Lower lobe of right lung (tissue), 2 donors: Measurements from ENCODE around the gene ULBP2. TPM values are rescaled to one million over a fixed set of nuclear protein-coding genes. Genes with fewer than 3 reads are reported as not detected.
A peak's percentile ranks its signal among the peaks of the same experiment; 100 is the strongest.
"Not testable (repeated sequence)": the region's sequence is repeated elsewhere in the genome, so short reads cannot be mapped to it uniquely, and the experiment has no call there.

ENCODE experiments used
- ATAC-seq, 2 donors: fragments of 200-7000 bp; cut with Tn5 transposase; one replicate each; pipeline ENCODE4 v1.9.1; 2020 to 2022; ENCODE audit warnings: mild to moderate bottlenecking in 2 of 2, moderate library complexity in 2 of 2
- DNase-seq: peaks from one replicate; pipeline ENCODE4 v3.0.0-alpha.2; 2020
- H3K27ac ChIP-seq: fragments of 200-600 bp; one replicate; pipeline ENCODE4 v1.8.0; 2022
- H3K27me3 ChIP-seq: fragments of 200-600 bp; one replicate; pipeline ENCODE4 v1.8.0; 2022; ENCODE audit warnings: low read depth
- H3K36me3 ChIP-seq: fragments of 200-600 bp; one replicate; pipeline ENCODE4 v1.8.0; 2022; ENCODE audit warnings: mild to moderate bottlenecking
- H3K4me1 ChIP-seq: fragments of 200-600 bp; one replicate; pipeline ENCODE4 v1.8.0; 2022
- H3K4me3 ChIP-seq: fragments of 200-600 bp; one replicate; pipeline ENCODE4 v1.8.0; 2022; ENCODE audit warnings: mild to moderate bottlenecking
- H3K9me3 ChIP-seq: fragments of 200-600 bp; one replicate; pipeline ENCODE4 v1.8.0; 2022
- intact Hi-C: fragments of 100-400 bp; cut with DNase I; formaldehyde crosslinking; loops from one replicate; pipeline ENCODE4 v1.11.0; 2022
- total RNA-seq: library from RNA; stranded (reverse); fragmentation: NEBNext Ultra II Directional; extraction: Animal tissue kit (Norgen Biotek cat#: 25700); gene quantifications from one replicate; pipeline ENCODE4 v1.2.1, GENCODE V29; 2021
- TF ChIP-seq, protein P1 (sequence below): fragments of 200-600 bp; IDR thresholded peaks from one replicate; pipeline ENCODE4 v1.8.0; 2022; ENCODE audit warnings: antibody characterized with exemption, mild to moderate bottlenecking
- donor health status: DM: no; HTN: yes; CAD: no; lungs with severe emphysema.

The ULBP2 gene
- total RNA-seq, 1 donor from 2014 or later = 2.2 TPM

DNA sequence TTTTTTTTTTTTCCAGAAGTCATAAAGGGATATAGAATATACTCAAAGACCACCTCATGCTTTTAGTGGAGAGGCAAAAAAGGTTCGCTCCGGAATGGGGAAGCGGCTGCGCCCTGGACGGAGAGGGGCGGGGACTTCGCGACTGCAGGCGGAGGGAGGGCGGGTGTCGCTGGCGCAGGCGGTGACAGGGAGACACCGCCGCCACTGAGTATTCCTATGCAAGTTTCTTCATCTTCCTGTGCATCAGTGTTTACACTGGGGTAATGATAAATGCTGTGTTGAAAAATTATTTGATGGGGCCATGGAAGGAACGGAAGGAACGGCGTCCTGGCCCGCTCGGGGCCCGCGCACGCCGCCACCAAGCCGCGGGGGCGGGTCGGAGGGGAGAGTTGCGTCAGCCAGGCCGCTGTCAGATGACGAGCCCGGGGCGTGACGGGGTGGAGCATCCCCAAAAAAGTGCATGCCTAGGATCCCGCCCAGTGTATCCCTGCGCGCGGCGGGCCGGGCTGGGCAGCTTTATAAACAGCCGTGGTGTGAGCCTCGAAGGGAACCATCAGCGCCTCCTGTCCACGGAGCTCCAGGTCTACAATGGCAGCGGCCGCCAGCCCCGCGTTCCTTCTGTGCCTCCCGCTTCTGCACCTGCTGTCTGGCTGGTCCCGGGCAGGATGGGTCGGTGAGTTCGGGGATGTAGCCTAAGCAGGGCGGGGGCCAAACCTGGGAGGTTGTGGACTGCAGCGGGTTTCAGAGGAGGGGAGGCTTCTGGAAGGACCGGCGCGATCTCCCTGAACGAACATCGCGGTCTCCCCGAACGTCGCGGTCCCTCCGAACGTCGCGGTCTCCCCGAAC is 21.9 kb downstream of the ULBP2 start, which contains the start of gene ULBP1:
Gene ULBP1, plus strand, starts transcription at position 482 of the 846 bp plus-strand sequence. Its CDS starts 107 bp downstream, at position 589.
- ATAC-seq = peak; percentile 92
- H3K9me3 ChIP-seq = no peaks in the 10 kb centered on the region
- TF ChIP-seq, protein P1, sequence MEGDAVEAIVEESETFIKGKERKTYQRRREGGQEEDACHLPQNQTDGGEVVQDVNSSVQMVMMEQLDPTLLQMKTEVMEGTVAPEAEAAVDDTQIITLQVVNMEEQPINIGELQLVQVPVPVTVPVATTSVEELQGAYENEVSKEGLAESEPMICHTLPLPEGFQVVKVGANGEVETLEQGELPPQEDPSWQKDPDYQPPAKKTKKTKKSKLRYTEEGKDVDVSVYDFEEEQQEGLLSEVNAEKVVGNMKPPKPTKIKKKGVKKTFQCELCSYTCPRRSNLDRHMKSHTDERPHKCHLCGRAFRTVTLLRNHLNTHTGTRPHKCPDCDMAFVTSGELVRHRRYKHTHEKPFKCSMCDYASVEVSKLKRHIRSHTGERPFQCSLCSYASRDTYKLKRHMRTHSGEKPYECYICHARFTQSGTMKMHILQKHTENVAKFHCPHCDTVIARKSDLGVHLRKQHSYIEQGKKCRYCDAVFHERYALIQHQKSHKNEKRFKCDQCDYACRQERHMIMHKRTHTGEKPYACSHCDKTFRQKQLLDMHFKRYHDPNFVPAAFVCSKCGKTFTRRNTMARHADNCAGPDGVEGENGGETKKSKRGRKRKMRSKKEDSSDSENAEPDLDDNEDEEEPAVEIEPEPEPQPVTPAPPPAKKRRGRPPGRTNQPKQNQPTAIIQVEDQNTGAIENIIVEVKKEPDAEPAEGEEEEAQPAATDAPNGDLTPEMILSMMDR = peak; percentile 20
- intact Hi-C loops = no loop called here
- peaks cover 49% of the 10 kb centered on the region for H3K27me3 ChIP-seq
- H3K27ac ChIP-seq = peak within 1 kb of the TSS; percentile 56
- peak; percentile 92 for DNase-seq
- peaks cover 25% of the 10 kb centered on the region for H3K4me1 ChIP-seq
- peak within 1 kb of the TSS; percentile 64 for H3K4me3 ChIP-seq
- no peaks in the 10 kb centered on the region for H3K36me3 ChIP-seq

DNA sequence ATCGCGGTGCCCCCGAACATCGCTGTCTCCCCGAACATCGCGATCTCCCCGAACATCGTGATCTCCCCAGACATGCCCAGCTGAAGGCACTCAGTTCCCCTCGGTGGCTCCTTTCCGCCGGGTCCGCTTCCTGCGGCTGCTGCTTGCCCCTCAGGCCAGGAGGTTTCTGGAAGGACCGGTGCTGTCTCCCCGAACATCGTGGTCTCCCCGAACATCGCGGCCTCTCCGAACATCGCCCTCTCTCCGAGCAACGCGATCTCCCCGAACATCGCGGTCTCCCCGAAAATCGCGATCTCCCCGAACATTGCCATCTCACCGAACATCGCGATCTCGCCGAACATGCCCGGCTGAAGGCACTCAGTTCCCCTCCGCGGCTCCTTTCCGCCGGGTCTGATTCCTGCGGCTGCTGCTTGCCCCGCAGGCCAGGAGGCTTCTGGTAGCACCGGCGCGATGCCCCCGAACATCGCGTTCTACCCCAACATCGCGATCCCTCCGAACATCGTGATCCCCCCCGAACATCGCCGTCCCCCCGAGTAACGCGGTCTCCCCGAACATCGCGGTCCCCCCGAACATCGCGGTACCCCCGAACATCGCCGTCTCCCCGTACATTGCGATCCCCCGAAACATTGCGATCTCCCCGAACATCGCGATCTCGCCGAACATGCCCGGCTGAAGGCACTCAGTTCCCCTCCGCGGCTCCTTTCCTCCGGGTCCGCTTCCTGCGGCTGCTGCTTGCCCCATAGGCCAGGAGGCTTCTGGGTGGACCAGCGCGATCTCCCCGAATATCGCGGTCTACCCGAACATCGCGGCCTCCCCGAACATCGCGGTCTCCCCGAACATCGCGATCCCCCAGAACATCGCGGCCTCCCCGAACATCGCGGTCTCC is 22.7 kb downstream of the ULBP2 start:
- DNase-seq = no peak
- H3K4me3 ChIP-seq = peak overlapping the region; percentile 64
- peaks cover 49% of the 10 kb centered on the region for H3K27me3 ChIP-seq
- intact Hi-C loops = no loop called here
- H3K27ac ChIP-seq = peak overlapping the region; percentile 56
- no peaks in the 10 kb centered on the region for H3K36me3 ChIP-seq
- no peaks in the 10 kb centered on the region for H3K9me3 ChIP-seq
- peak in 1 of 2 donors; percentile 13 for ATAC-seq
- H3K4me1 ChIP-seq = peaks cover 25% of the 10 kb centered on the region
- TF ChIP-seq, protein P1 = no peak

DNA sequence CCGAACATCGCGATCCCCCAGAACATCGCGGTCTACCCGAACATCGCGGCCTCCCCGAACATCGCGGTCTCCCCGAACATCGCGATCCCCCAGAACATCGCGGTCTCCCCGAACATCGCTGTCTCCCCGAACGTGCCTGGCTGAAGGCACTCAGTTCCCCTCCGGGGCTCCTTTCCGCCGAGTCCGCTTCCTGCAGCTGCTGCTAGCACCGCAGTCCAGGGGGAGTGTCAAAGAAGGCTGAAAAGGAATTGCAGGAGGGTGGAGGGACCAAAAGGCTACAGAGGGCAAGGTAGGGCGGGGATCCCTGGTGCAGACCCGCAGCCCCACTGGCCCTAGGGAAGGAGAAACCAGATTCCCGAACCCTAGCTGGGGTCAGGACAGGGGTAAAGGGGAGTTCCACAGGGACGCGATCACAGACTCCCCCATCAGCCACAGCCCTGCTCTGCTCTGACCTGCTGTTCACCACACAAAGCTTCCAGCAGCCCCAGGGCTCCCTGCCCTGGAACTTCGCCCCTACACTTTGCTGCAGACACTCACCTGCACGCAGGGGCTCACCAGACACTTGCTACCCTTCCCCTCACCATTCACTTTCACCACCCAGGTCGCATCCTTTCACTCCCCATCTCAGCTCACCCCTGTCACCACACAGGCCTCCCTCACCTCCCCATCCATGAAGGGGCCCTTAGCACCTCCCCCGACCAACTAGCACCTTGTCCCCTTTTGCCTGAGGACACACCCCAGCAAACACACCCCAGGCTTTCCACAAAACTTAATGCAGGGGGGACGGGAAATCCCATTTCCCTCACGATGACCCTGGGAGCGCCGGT is 23.6 kb downstream of the ULBP2 start:
- DNase-seq (no peak), ATAC-seq (peak in 1 of 2 donors; percentile 2)
- H3K9me3 ChIP-seq = no peaks in the 10 kb centered on the region
- TF ChIP-seq, protein P1 = no peak
- H3K4me1 ChIP-seq = peaks cover 25% of the 10 kb centered on the region
- no peak overlapping the region for H3K27ac ChIP-seq
- intact Hi-C loops = no loop called here
- H3K4me3 ChIP-seq = peak overlapping the region; percentile 64
- H3K27me3 ChIP-seq = peaks cover 50% of the 10 kb centered on the region
- no peaks in the 10 kb centered on the region for H3K36me3 ChIP-seq

DNA sequence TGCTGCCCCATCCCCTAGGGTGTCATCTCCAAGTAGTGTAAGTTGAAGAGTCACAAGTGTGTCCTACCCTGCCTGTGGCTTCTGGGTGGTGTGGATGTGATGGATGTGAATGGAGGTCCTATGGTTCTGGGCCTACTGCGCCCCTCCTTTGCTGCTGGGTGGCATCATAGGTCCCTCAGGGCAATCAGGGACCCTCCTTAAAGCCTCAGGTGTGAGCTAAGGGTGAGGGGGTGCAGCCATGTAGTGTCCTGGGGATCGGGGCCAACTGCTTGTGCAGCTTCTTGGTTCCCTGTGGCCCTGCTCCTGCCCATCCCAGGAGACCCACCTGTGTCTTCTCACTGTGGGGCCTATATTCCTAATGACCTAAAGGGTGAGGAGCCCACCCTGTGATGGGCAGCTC is 24.5 kb downstream of the ULBP2 start:
- intact Hi-C loops, DNase-seq, H3K9me3 ChIP-seq, H3K36me3 ChIP-seq, H3K4me3 ChIP-seq, ATAC-seq, H3K27ac ChIP-seq: not testable (repeated sequence)
- H3K4me1 ChIP-seq = peaks cover 25% of the 10 kb centered on the region
- H3K27me3 ChIP-seq = peaks cover 43% of the 10 kb centered on the region

DNA sequence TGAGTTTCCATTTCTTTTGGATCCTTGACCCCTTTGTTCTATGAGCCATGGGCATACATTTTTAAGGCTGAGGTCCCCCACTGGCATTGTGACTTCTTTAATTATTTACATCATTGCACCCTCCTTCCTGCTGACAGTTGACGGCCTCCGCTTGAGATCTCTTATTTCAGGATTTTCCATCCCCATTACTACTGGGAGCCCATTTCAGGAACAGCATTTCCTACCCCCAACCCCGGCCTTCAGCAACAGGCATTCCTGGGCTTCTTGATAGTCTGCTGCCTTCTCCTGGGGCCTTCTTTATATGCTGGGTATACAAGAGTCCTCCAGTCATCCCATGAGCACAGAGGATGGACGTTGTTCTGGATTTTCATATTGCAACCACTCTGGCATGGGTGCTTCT is 25.8 kb downstream of the ULBP2 start:
- Histone ChIP-seq H3K9me3 (no peaks in the 10 kb centered on the region), H3K4me1 (peaks cover 25% of the 10 kb centered on the region), H3K27me3 (peaks cover 32% of the 10 kb centered on the region), H3K27ac (no peak overlapping the region), H3K4me3 (no peak overlapping the region), H3K36me3 (no peaks in the 10 kb centered on the region)
- ATAC-seq = no peak
- DNase-seq = no peak
- TF ChIP-seq, protein P1 = no peak
- intact Hi-C loops = no loop called here

DNA sequence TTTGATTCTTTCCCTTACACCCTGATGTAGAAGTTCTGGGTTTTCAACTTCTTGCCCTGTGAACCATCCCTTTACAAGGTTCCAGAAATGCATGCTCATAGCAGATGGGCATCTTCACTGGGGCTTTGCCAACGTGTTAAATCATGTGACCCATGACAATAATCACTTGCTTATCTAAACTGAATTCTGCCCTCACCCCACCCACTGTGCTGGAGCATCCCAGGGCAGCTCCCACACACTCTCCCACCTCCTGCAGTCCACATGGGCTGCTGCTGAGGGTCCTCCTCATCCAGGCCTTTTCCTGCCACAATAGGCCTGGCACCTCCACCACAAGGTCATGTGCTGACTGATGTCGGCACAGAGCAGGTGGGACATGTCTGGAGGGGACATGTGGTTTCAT is 26.2 kb downstream of the ULBP2 start:
- not testable (repeated sequence) for DNase-seq

DNA sequence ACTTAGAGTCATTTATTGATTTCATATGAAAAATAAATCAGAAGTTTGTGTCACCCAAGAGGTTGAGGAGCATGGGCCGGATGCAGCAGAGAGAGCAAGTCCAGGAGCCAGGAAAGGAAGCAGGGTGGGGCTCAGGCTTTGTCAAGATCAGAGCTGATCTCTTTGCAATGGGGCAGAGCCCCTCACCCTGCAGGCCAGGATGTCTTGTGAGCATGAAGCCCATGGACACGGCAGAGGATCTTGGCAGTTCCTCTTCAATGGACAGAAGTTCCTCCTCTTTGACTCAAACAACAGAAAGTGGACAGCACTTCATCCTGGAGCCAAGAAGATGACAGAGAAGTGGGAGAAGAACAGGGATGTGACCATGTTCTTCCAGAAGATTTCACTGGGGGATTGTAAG is 27.1 kb downstream of the ULBP2 start:
- H3K9me3 ChIP-seq, H3K27ac ChIP-seq, H3K4me3 ChIP-seq, intact Hi-C loops, DNase-seq, H3K36me3 ChIP-seq, ATAC-seq: not testable (repeated sequence)
- Histone ChIP-seq H3K27me3 (peaks cover 37% of the 10 kb centered on the region), H3K4me1 (peaks cover 17% of the 10 kb centered on the region)

More for the DNA sequence above, 26.2 kb downstream of the ULBP2 start:
- ATAC-seq, intact Hi-C loops, H3K9me3 ChIP-seq, H3K36me3 ChIP-seq, H3K27ac ChIP-seq, H3K4me3 ChIP-seq: not testable (repeated sequence)
- peaks cover 23% of the 10 kb centered on the region for H3K4me1 ChIP-seq
- peaks cover 30% of the 10 kb centered on the region for H3K27me3 ChIP-seq
